ENCODE results near the gene KDM5A.

DNA sequence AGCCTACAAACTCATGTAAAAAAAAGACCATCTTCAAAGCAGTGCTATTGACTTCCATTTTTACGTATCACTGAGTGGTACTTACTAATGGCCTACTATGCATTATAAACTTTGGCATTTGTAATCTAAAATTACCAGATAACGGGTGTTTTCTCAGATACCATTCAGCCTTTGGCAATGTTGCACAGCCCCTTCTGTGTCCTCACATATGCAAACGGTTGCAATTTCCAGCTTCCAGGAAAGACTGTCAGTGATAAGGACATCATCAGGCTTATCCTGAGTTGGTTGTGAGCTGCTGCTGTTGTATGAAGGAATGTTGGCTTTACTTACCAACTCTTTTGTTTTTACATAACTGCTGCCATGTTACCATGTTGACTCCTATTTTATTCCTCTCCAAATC is 124.9 kb downstream of the KDM5A start:
- TF ChIP-seq, protein P1, sequence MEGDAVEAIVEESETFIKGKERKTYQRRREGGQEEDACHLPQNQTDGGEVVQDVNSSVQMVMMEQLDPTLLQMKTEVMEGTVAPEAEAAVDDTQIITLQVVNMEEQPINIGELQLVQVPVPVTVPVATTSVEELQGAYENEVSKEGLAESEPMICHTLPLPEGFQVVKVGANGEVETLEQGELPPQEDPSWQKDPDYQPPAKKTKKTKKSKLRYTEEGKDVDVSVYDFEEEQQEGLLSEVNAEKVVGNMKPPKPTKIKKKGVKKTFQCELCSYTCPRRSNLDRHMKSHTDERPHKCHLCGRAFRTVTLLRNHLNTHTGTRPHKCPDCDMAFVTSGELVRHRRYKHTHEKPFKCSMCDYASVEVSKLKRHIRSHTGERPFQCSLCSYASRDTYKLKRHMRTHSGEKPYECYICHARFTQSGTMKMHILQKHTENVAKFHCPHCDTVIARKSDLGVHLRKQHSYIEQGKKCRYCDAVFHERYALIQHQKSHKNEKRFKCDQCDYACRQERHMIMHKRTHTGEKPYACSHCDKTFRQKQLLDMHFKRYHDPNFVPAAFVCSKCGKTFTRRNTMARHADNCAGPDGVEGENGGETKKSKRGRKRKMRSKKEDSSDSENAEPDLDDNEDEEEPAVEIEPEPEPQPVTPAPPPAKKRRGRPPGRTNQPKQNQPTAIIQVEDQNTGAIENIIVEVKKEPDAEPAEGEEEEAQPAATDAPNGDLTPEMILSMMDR (IDR thresholded peaks at IDR 0.05), result no peak
- no peak for TF ChIP-seq POLR2A (IDR thresholded peaks at IDR 0.05)

Data from heart left ventricle (tissue), 13 donors.